Esophagus squamous epithelium (tissue), 4 donors: ENCODE results near the gene RGP1.

Experiments
- CTCF ChIP-seq, 6 experiments: fragments of 450-650 bp in 4 of 6; fragments of 200-600 bp in 2 of 6; sonication (generic) in 2 of 6; IDR thresholded peaks; one replicate each; pipeline ENCODE4 v1.5.1; 2016 to 2019; ENCODE audit warnings: antibody characterized with exemption in 6 of 6, mild to moderate bottlenecking in 4 of 6, moderate library complexity in 4 of 6
- POLR2A ChIP-seq, 4 donors: fragments of 450-650 bp; IDR thresholded peaks; one replicate each; pipeline ENCODE4 v1.6.1; 2017; ENCODE audit warnings: antibody characterized with exemption in 4 of 4, mild to moderate bottlenecking in 4 of 4, moderate library complexity in 3 of 4

- no peak for TF ChIP-seq POLR2A (IDR thresholded peaks at IDR 0.05)
- no peak for TF ChIP-seq CTCF (IDR thresholded peaks at IDR 0.05)
Measured at GRCh38 chr9:35758475-35759050, 9.5 kb downstream of the RGP1 start.
